Rectal smooth muscle tissue (tissue), 1 donor: ENCODE measurements around the gene VRK2.

Experiments used
- H3K27ac ChIP-seq: one replicate; pipeline ENCODE4 v1.7.0; 2013; ENCODE audit warnings: low read depth, low read length, inconsistent platforms
- H3K27me3 ChIP-seq: one replicate; pipeline ENCODE4 v1.7.0; 2013; ENCODE audit warnings: low read length; ENCODE audit not compliant: control insufficient read depth, insufficient read depth
- H3K36me3 ChIP-seq: one replicate; pipeline ENCODE4 v1.7.0; 2013; ENCODE audit warnings: low read length; ENCODE audit not compliant: control insufficient read depth, insufficient read depth
- H3K4me1 ChIP-seq: one replicate; pipeline ENCODE4 v1.7.0; 2013; ENCODE audit warnings: low read length; ENCODE audit not compliant: control insufficient read depth, insufficient read depth
- H3K4me3 ChIP-seq: one replicate; pipeline ENCODE4 v1.7.0; 2013; ENCODE audit warnings: low read length
- H3K9ac ChIP-seq: one replicate; pipeline ENCODE4 v1.7.0; 2013; ENCODE audit warnings: low read length

VRK2 gene

GRCh38 chr2:58194458-58194857, 147.9 kb downstream of the VRK2 start:
- Histone ChIP-seq H3K36me3 (no peaks in the 10 kb centered on the region), H3K9ac (no peak overlapping the region), H3K27me3 (no peaks in the 10 kb centered on the region), H3K4me1 (no peaks in the 10 kb centered on the region), H3K4me3 (no peak overlapping the region), H3K27ac (no peak overlapping the region)

DNA sequence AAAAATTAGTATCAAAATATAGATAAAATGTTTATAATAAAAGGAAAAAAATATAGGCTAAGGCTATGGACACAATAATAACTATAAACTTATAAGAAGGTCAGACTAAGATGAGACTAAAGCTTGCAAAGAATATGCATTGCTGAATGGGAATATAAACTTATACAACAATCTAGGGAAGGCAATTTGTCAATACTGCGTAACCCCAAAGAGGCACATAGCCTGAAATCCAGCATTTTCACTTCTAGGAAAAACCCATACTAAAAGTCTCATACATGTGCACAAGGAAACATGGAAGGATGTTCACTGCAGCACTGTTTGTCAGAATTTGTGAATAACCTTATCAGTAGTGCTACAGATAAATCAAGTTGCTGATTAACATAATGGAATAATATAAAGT, 149.1 kb downstream of the VRK2 start:
- Histone ChIP-seq H3K36me3 (no peaks in the 10 kb centered on the region), H3K4me3 (no peak overlapping the region), H3K4me1 (no peaks in the 10 kb centered on the region), H3K27me3 (no peaks in the 10 kb centered on the region), H3K27ac (no peak overlapping the region), H3K9ac (no peak overlapping the region)

DNA sequence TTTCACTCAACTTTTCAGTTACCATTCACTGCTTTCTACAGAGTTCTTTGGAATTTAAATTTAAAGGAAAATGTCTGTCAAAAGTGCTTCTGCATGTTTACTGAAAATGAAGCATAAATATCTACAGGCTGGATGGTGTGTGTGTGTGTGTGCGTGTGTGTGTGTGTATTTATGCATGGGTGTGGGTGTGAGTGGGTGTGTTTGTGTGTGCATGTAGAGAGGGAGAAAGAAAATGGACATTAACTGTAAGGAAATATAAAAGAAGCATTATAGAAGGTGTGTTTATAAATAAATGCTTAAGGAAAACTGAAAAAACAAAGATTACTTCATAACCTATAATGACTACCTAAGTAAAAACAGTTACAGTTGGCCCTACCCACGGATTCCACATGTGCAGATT, 151.3 kb downstream of the VRK2 start:
- H3K27ac ChIP-seq, result no peak overlapping the region
- no peaks in the 10 kb centered on the region for H3K27me3 ChIP-seq
- no peaks in the 10 kb centered on the region for H3K4me1 ChIP-seq
- H3K36me3 ChIP-seq, result no peaks in the 10 kb centered on the region
- H3K4me3 ChIP-seq, result no peak overlapping the region
- H3K9ac ChIP-seq, result no peak overlapping the region

GRCh38 chr2:58202404-58202803, 155.8 kb downstream of the VRK2 start:
- Histone ChIP-seq H3K4me3 (no peak overlapping the region), H3K36me3 (no peaks in the 10 kb centered on the region), H3K27me3 (no peaks in the 10 kb centered on the region), H3K27ac (no peak overlapping the region), H3K9ac (no peak overlapping the region), H3K4me1 (no peaks in the 10 kb centered on the region)

GRCh38 chr2:58203018-58203417, 156.4 kb downstream of the VRK2 start:
- no peaks in the 10 kb centered on the region for H3K36me3 ChIP-seq
- H3K27ac ChIP-seq, result no peak overlapping the region
- H3K4me1 ChIP-seq, result no peaks in the 10 kb centered on the region

DNA sequence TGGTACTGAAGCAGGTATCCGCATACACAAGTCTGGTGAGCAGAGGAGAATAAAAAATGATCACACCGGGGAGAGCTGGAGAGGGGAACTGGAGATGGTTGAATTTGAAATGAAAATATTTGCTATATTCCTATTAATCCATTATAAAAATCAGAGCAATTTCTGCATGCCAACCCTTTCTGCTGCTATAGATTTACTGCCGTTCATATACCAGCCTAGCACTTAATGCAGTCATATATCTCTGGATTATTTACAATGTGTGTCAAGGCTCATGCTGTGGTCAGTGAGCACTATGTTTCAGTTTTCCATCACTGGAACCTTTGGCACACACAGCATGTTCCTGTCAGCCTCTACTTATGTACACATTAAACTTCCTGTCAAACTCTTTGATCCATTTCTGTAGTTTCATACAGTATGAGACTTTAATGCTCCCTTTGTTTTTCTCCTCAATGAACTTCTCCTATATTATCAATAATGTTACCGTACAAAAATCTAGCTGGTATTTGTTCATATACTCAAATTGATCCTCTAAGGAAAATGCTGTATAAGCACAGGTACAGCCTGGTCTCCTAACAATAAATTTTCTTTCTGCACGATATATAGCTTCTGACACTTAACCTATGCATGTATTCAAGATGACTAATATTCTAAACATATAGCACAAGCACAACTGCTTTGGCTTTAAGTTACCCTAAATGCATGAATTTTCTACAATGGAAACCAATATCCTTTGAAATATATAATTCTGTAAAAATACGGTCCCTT, 157.8 kb downstream of the VRK2 start:
- no peaks in the 10 kb centered on the region for H3K4me1 ChIP-seq
- H3K9ac ChIP-seq, result no peak overlapping the region
- no peak overlapping the region for H3K4me3 ChIP-seq
- no peak overlapping the region for H3K27ac ChIP-seq
- H3K27me3 ChIP-seq, result no peaks in the 10 kb centered on the region
- no peaks in the 10 kb centered on the region for H3K36me3 ChIP-seq

More at GRCh38 chr2:58203018-58203417, 156.4 kb downstream of the VRK2 start:
- H3K27me3 ChIP-seq, result no peaks in the 10 kb centered on the region
- H3K4me3 ChIP-seq, result no peak overlapping the region
- no peak overlapping the region for H3K9ac ChIP-seq

- no peak overlapping the region for H3K9ac ChIP-seq
- H3K36me3 ChIP-seq, result no peaks in the 10 kb centered on the region
- H3K27me3 ChIP-seq, result no peaks in the 10 kb centered on the region
- H3K4me3 ChIP-seq, result no peak overlapping the region
- no peak overlapping the region for H3K27ac ChIP-seq
- no peaks in the 10 kb centered on the region for H3K4me1 ChIP-seq
Measured at GRCh38 chr2:58206785-58207184, 160.2 kb downstream of the VRK2 start.

GRCh38 chr2:58207189-58207588, 160.6 kb downstream of the VRK2 start:
- Histone ChIP-seq H3K4me3 (no peak overlapping the region), H3K36me3 (no peaks in the 10 kb centered on the region), H3K27me3 (no peaks in the 10 kb centered on the region)

More at GRCh38 chr2:58207189-58207588, 160.6 kb downstream of the VRK2 start:
- no peak overlapping the region for H3K9ac ChIP-seq
- no peaks in the 10 kb centered on the region for H3K4me1 ChIP-seq
- H3K27ac ChIP-seq, result no peak overlapping the region
